Mucosa of stomach (tissue), 1 donor: ENCODE data around the gene NIT1.

Experiments
- H3K27me3 ChIP-seq: one replicate; pipeline ENCODE4 v1.7.0; 2013; ENCODE audit warnings: mild to moderate bottlenecking, low read length; ENCODE audit not compliant: control insufficient read depth, insufficient read depth
- H3K36me3 ChIP-seq: one replicate; pipeline ENCODE4 v1.7.0; 2013; ENCODE audit warnings: low read length; ENCODE audit not compliant: control insufficient read depth, insufficient read depth
- H3K4me1 ChIP-seq: one replicate; pipeline ENCODE4 v1.7.0; 2013; ENCODE audit warnings: mild to moderate bottlenecking, low read length; ENCODE audit not compliant: control insufficient read depth, insufficient read depth
- H3K4me3 ChIP-seq: one replicate; pipeline ENCODE4 v1.7.0; 2013; ENCODE audit warnings: low read length
- H3K9ac ChIP-seq: one replicate; pipeline ENCODE4 v1.7.0; 2013; ENCODE audit warnings: mild to moderate bottlenecking, low read length, moderate library complexity
- H3K9me3 ChIP-seq: one replicate; pipeline ENCODE4 v1.7.0; 2013; ENCODE audit warnings: mild to moderate bottlenecking, low read length, moderate library complexity; ENCODE audit not compliant: control insufficient read depth
- donor health status: Pancreatic carcinoma.

NIT1 gene

GRCh38 chr1:161077426-161077825, 40.5 kb upstream of the NIT1 start:
- Histone ChIP-seq H3K9ac (no peak overlapping the region), H3K4me3 (no peak overlapping the region), H3K27me3 (no peaks in the 10 kb centered on the region), H3K36me3 (peaks cover 17% of the 10 kb centered on the region), H3K9me3 (no peaks in the 10 kb centered on the region), H3K4me1 (peaks cover 43% of the 10 kb centered on the region)

GRCh38 chr1:161079436-161080110, 38.3 kb upstream of the NIT1 start:
- Histone ChIP-seq H3K4me3 (no peak overlapping the region), H3K4me1 (peaks cover 53% of the 10 kb centered on the region), H3K9ac (no peak overlapping the region), H3K27me3 (no peaks in the 10 kb centered on the region), H3K9me3 (no peaks in the 10 kb centered on the region), H3K36me3 (peaks cover 5% of the 10 kb centered on the region)

- Histone ChIP-seq H3K36me3 (peaks cover 5% of the 10 kb centered on the region), H3K4me1 (peaks cover 59% of the 10 kb centered on the region), H3K9me3 (no peaks in the 10 kb centered on the region), H3K4me3 (no peak overlapping the region), H3K9ac (no peak overlapping the region), H3K27me3 (no peaks in the 10 kb centered on the region)
Observed at GRCh38 chr1:161080441-161081405, 37.2 kb upstream of the NIT1 start.

- Histone ChIP-seq H3K9ac (no peak overlapping the region), H3K4me3 (no peak overlapping the region), H3K9me3 (no peaks in the 10 kb centered on the region), H3K27me3 (no peaks in the 10 kb centered on the region), H3K4me1 (peaks cover 67% of the 10 kb centered on the region), H3K36me3 (peaks cover 5% of the 10 kb centered on the region)
Observed at GRCh38 chr1:161081519-161081918, 36.4 kb upstream of the NIT1 start.

GRCh38 chr1:161082483-161082882, 35.4 kb upstream of the NIT1 start:
- Histone ChIP-seq H3K9me3 (no peaks in the 10 kb centered on the region), H3K36me3 (peaks cover 2% of the 10 kb centered on the region), H3K4me1 (peaks cover 76% of the 10 kb centered on the region), H3K9ac (peak overlapping the region; percentile 76), H3K27me3 (no peaks in the 10 kb centered on the region), H3K4me3 (no peak overlapping the region)

GRCh38 chr1:161082996-161083747, 34.7 kb upstream of the NIT1 start:
- Histone ChIP-seq H3K27me3 (no peaks in the 10 kb centered on the region), H3K4me1 (peaks cover 83% of the 10 kb centered on the region), H3K36me3 (no peaks in the 10 kb centered on the region), H3K9me3 (no peaks in the 10 kb centered on the region), H3K9ac (peak overlapping the region; percentile 91), H3K4me3 (no peak overlapping the region)

- peaks cover 87% of the 10 kb centered on the region for H3K4me1 ChIP-seq
- peak overlapping the region; percentile 91 for H3K9ac ChIP-seq
- no peaks in the 10 kb centered on the region for H3K36me3 ChIP-seq
- no peaks in the 10 kb centered on the region for H3K27me3 ChIP-seq
- no peak overlapping the region for H3K4me3 ChIP-seq
- no peaks in the 10 kb centered on the region for H3K9me3 ChIP-seq
Observed at GRCh38 chr1:161083748-161084596, 33.9 kb upstream of the NIT1 start.

- H3K36me3 ChIP-seq = no peaks in the 10 kb centered on the region
- H3K4me1 ChIP-seq = peaks cover 89% of the 10 kb centered on the region
- H3K27me3 ChIP-seq = no peaks in the 10 kb centered on the region
- no peaks in the 10 kb centered on the region for H3K9me3 ChIP-seq
- peak overlapping the region; percentile 91 for H3K9ac ChIP-seq
- no peak overlapping the region for H3K4me3 ChIP-seq
Observed at GRCh38 chr1:161084597-161084988, 33.3 kb upstream of the NIT1 start.

GRCh38 chr1:161085165-161085564, 32.7 kb upstream of the NIT1 start:
- H3K9me3 ChIP-seq = no peaks in the 10 kb centered on the region
- no peaks in the 10 kb centered on the region for H3K36me3 ChIP-seq
- no peak overlapping the region for H3K4me3 ChIP-seq
- H3K27me3 ChIP-seq = no peaks in the 10 kb centered on the region
- peaks cover 91% of the 10 kb centered on the region for H3K4me1 ChIP-seq
- H3K9ac ChIP-seq = peak overlapping the region; percentile 91

- Histone ChIP-seq H3K36me3 (no peaks in the 10 kb centered on the region), H3K9me3 (no peaks in the 10 kb centered on the region), H3K27me3 (no peaks in the 10 kb centered on the region), H3K4me3 (peak overlapping the region; percentile 5), H3K9ac (peak overlapping the region; percentile 91), H3K4me1 (peaks cover 80% of the 10 kb centered on the region)
Observed at GRCh38 chr1:161086457-161086856, 31.4 kb upstream of the NIT1 start.

GRCh38 chr1:161088587-161089110, 29.3 kb upstream of the NIT1 start:
- Histone ChIP-seq H3K9ac (peak overlapping the region; percentile 91), H3K27me3 (no peaks in the 10 kb centered on the region), H3K9me3 (no peaks in the 10 kb centered on the region), H3K4me3 (peak overlapping the region; percentile 5), H3K4me1 (peaks cover 58% of the 10 kb centered on the region), H3K36me3 (no peaks in the 10 kb centered on the region)
